ENCODE data around the gene RUNX2.

DNA sequence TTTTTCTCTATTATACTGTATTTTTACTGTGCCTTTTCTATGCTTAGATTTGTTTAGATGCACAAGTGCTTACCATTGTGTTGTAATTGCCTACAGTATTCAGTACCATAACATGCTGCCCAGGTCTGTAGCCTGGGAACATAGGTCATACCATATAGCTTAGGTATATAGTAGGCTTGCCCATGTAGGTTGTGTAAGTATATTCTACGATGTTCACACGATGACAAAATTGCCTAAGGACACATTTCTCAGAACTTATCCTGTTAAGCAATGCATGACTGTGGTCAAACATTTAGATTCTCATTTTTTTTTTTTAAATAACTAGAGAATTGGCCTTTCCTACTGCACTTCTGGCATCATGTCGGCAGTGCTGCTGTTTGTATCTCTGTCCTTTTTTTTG is 303.3 kb downstream of the RUNX2 start:
- TF ChIP-seq OSR1 (CRISPR knock-in tag; IDR thresholded peaks at IDR 0.05) (no peak), ZNF8 (CRISPR knock-in tag; IDR thresholded peaks at IDR 0.05) (no peak), ZC3H10 (CRISPR knock-in tag; IDR thresholded peaks at IDR 0.05) (no peak), RARB (CRISPR knock-in tag; IDR thresholded peaks at IDR 0.05) (no peak), GLIS3 (CRISPR knock-in tag; IDR thresholded peaks at IDR 0.05) (no peak), ARNTL (CRISPR knock-in tag; IDR thresholded peaks at IDR 0.05; ENCODE audit: borderline replicate concordance, low read depth) (no peak), ZNF565 (CRISPR knock-in tag; conservative IDR thresholded peaks at IDR 0.05; ENCODE audit: low read depth) (no peak), SNAI2 (CRISPR knock-in tag; IDR thresholded peaks at IDR 0.05) (no peak), BACH2 (CRISPR knock-in tag; IDR thresholded peaks at IDR 0.05; ENCODE audit: borderline replicate concordance) (no peak), ZFP30 (CRISPR knock-in tag; IDR thresholded peaks at IDR 0.05) (no peak), ISL1 (CRISPR knock-in tag; IDR thresholded peaks at IDR 0.05) (no peak)
- TF ChIP-seq, protein P1, sequence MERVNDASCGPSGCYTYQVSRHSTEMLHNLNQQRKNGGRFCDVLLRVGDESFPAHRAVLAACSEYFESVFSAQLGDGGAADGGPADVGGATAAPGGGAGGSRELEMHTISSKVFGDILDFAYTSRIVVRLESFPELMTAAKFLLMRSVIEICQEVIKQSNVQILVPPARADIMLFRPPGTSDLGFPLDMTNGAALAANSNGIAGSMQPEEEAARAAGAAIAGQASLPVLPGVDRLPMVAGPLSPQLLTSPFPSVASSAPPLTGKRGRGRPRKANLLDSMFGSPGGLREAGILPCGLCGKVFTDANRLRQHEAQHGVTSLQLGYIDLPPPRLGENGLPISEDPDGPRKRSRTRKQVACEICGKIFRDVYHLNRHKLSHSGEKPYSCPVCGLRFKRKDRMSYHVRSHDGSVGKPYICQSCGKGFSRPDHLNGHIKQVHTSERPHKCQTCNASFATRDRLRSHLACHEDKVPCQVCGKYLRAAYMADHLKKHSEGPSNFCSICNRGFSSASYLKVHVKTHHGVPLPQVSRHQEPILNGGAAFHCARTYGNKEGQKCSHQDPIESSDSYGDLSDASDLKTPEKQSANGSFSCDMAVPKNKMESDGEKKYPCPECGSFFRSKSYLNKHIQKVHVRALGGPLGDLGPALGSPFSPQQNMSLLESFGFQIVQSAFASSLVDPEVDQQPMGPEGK (CRISPR knock-in tag; IDR thresholded peaks at IDR 0.05; ENCODE audit: borderline replicate concordance), result no peak
- TF ChIP-seq, protein P2, sequence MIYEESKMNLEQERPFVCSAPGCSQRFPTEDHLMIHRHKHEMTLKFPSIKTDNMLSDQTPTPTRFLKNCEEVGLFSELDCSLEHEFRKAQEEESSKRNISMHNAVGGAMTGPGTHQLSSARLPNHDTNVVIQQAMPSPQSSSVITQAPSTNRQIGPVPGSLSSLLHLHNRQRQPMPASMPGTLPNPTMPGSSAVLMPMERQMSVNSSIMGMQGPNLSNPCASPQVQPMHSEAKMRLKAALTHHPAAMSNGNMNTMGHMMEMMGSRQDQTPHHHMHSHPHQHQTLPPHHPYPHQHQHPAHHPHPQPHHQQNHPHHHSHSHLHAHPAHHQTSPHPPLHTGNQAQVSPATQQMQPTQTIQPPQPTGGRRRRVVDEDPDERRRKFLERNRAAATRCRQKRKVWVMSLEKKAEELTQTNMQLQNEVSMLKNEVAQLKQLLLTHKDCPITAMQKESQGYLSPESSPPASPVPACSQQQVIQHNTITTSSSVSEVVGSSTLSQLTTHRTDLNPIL (CRISPR knock-in tag; IDR thresholded peaks at IDR 0.05; ENCODE audit: low read depth), result no peak
- TF ChIP-seq, protein P3, sequence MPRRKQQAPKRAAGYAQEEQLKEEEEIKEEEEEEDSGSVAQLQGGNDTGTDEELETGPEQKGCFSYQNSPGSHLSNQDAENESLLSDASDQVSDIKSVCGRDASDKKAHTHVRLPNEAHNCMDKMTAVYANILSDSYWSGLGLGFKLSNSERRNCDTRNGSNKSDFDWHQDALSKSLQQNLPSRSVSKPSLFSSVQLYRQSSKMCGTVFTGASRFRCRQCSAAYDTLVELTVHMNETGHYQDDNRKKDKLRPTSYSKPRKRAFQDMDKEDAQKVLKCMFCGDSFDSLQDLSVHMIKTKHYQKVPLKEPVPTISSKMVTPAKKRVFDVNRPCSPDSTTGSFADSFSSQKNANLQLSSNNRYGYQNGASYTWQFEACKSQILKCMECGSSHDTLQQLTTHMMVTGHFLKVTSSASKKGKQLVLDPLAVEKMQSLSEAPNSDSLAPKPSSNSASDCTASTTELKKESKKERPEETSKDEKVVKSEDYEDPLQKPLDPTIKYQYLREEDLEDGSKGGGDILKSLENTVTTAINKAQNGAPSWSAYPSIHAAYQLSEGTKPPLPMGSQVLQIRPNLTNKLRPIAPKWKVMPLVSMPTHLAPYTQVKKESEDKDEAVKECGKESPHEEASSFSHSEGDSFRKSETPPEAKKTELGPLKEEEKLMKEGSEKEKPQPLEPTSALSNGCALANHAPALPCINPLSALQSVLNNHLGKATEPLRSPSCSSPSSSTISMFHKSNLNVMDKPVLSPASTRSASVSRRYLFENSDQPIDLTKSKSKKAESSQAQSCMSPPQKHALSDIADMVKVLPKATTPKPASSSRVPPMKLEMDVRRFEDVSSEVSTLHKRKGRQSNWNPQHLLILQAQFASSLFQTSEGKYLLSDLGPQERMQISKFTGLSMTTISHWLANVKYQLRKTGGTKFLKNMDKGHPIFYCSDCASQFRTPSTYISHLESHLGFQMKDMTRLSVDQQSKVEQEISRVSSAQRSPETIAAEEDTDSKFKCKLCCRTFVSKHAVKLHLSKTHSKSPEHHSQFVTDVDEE (CRISPR knock-in tag; IDR thresholded peaks at IDR 0.05), result no peak
